Measurements from ENCODE around the gene IPO11.

DNA sequence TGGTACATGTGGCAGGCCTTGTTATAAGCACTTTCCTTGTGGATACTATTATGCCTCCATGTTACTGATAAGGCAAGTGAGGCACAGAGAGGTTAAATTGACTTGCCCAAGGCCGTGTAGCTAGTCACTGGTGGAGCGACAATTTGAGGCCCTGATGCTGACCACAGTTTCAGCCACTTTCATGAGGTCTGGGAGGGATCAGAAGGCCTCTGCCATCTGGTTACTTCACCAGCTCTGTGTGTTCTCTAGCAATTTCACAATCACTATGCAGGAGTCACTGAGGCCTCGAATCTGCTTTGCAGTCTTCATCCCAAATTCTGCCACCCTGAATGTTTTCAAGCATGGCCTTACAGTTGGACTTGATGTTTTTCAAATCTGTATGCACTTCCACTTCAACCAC is 175.2 kb downstream of the IPO11 start:
- TF ChIP-seq POLR2A (IDR thresholded peaks at IDR 0.05; ENCODE audit: extremely low read depth, insufficient read length): no peak
- TF ChIP-seq, protein P1, sequence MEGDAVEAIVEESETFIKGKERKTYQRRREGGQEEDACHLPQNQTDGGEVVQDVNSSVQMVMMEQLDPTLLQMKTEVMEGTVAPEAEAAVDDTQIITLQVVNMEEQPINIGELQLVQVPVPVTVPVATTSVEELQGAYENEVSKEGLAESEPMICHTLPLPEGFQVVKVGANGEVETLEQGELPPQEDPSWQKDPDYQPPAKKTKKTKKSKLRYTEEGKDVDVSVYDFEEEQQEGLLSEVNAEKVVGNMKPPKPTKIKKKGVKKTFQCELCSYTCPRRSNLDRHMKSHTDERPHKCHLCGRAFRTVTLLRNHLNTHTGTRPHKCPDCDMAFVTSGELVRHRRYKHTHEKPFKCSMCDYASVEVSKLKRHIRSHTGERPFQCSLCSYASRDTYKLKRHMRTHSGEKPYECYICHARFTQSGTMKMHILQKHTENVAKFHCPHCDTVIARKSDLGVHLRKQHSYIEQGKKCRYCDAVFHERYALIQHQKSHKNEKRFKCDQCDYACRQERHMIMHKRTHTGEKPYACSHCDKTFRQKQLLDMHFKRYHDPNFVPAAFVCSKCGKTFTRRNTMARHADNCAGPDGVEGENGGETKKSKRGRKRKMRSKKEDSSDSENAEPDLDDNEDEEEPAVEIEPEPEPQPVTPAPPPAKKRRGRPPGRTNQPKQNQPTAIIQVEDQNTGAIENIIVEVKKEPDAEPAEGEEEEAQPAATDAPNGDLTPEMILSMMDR (IDR thresholded peaks at IDR 0.05; ENCODE audit: low read depth, low read length): no peak
- TF ChIP-seq, protein P2, sequence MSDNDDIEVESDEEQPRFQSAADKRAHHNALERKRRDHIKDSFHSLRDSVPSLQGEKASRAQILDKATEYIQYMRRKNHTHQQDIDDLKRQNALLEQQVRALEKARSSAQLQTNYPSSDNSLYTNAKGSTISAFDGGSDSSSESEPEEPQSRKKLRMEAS (IDR thresholded peaks at IDR 0.05; ENCODE audit: low read depth, low read length): no peak
